Prostate gland (tissue), 2 donors: Measurements from ENCODE around the gene RYR2. TPM values are rescaled to one million over a fixed set of nuclear protein-coding genes. Genes with fewer than 3 reads are reported as not detected.

ENCODE experiments used
- DNase-seq: peaks from one replicate; pipeline ENCODE4 v3.0.0-alpha.2; 2019; ENCODE audit warnings: low spot score
- H3K27ac ChIP-seq, 2 donors: fragments of 200-600 bp; sonication (generic); 2 replicates each; pipeline ENCODE4 v1.5.1; 2017 to 2019
- H3K27me3 ChIP-seq: fragments of 200-600 bp; sonication (generic); replicated peaks from 2 replicates; pipeline ENCODE4 v1.5.1; 2019; ENCODE audit not compliant: insufficient read depth
- H3K36me3 ChIP-seq, 2 donors: fragments of 200-600 bp; sonication (generic); 1 replicate in 1 of 2; 2 replicates in 1 of 2; pipeline versions ENCODE4 v1.5.1 to v1.8.1; 2017 to 2019
- H3K4me1 ChIP-seq: fragments of 200-600 bp; sonication (generic); replicated peaks from 2 replicates; pipeline ENCODE4 v1.5.1; 2019
- H3K4me3 ChIP-seq, 2 donors: fragments of 200-600 bp; sonication (generic); 2 replicates each; pipeline ENCODE4 v1.5.1; 2017 to 2019
- H3K9me3 ChIP-seq: fragments of 200-600 bp; sonication (generic); 2 replicates; pipeline ENCODE4 v1.5.1; 2017
- CTCF ChIP-seq, 4 experiments: fragments of 200-600 bp in 2 of 4; fragments of 450-650 bp in 2 of 4; sonication (generic) in 2 of 4; IDR thresholded peaks; 1 replicate in 3 of 4; 2 replicates in 1 of 4; pipeline ENCODE4 v1.5.1; 2016 to 2019; ENCODE audit warnings: antibody characterized with exemption in 4 of 4, mild to moderate bottlenecking in 2 of 4, moderate library complexity in 2 of 4
- POLR2A ChIP-seq: fragments of 450-650 bp; IDR thresholded peaks from one replicate; pipeline ENCODE4 v1.6.1; 2016; ENCODE audit warnings: antibody characterized with exemption, mild to moderate bottlenecking
- POLR2AphosphoS5 ChIP-seq: sonication (generic); formaldehyde crosslinking; IDR thresholded peaks from one replicate; pipeline ENCODE4 v1.6.1; 2017; ENCODE audit warnings: antibody characterized with exemption
- WGBS: methylation state at CpG from one replicate; pipeline ENCODE4 v1.1.5; 2018; 5-methylcytosine and 5-hydroxymethylcytosine counted together
- intact Hi-C: fragments of 100-400 bp; cut with DNase I; formaldehyde crosslinking; loops from one replicate; pipeline ENCODE4 v1.14.2; 2022
- total RNA-seq, 2 donors: library from RNA; depleted of rRNA; stranded (reverse); fragments of >200 nt; gene quantifications; one replicate each; pipeline ENCODE4 v1.1.0, GENCODE V29; 2016

Gene RYR2
- total RNA-seq, 2 donors from 2014 or later = 2.9 to 6.7 TPM

- Histone ChIP-seq H3K27me3 (no peaks in the 10 kb centered on the region), H3K4me3 (no peak overlapping the region), H3K36me3 (no peaks in the 10 kb centered on the region), H3K9me3 (no peaks in the 10 kb centered on the region), H3K27ac (no peak overlapping the region), H3K4me1 (no peaks in the 10 kb centered on the region)
- WGBS = 83% methylated on average over 5 of the region's 5 CpGs
- no peak for DNase-seq
- no peak for TF ChIP-seq CTCF (IDR thresholded peaks at IDR 0.05)
- no peak for TF ChIP-seq POLR2A
- intact Hi-C loops = no loop called here
These were observed 696.1 kb downstream of the RYR2 start for GRCh38 chr1:237737938-237738610.

GRCh38 chr1:237740846-237741245 is 698.9 kb downstream of the RYR2 start:
- H3K4me1 ChIP-seq = no peaks in the 10 kb centered on the region
- no peak for DNase-seq
- TF ChIP-seq POLR2A (no peak), POLR2AphosphoS5 (no peak), CTCF (IDR thresholded peaks at IDR 0.05) (no peak)
- H3K27ac ChIP-seq = no peak overlapping the region
- no peaks in the 10 kb centered on the region for H3K36me3 ChIP-seq
- intact Hi-C loops = no loop called here
- no peaks in the 10 kb centered on the region for H3K27me3 ChIP-seq
- no peaks in the 10 kb centered on the region for H3K9me3 ChIP-seq
- H3K4me3 ChIP-seq = no peak overlapping the region
- 74% methylated on average over 3 of the region's 3 CpGs for WGBS

GRCh38 chr1:237745545-237745944 is 703.6 kb downstream of the RYR2 start:
- intact Hi-C loops = no loop called here
- no peak overlapping the region for H3K4me3 ChIP-seq
- H3K9me3 ChIP-seq = no peaks in the 10 kb centered on the region
- no peaks in the 10 kb centered on the region for H3K4me1 ChIP-seq
- H3K27ac ChIP-seq = no peak overlapping the region
- TF ChIP-seq CTCF (IDR thresholded peaks at IDR 0.05) = no peak
- TF ChIP-seq POLR2AphosphoS5 = no peak
- TF ChIP-seq POLR2A = no peak
- no peaks in the 10 kb centered on the region for H3K36me3 ChIP-seq
- 93% methylated on average over 4 of the region's 4 CpGs for WGBS
- H3K27me3 ChIP-seq = no peaks in the 10 kb centered on the region
- no peak for DNase-seq

- Histone ChIP-seq H3K9me3 (no peaks in the 10 kb centered on the region), H3K27me3 (no peaks in the 10 kb centered on the region), H3K27ac (no peak overlapping the region), H3K4me3 (no peak overlapping the region), H3K36me3 (no peaks in the 10 kb centered on the region), H3K4me1 (no peaks in the 10 kb centered on the region)
- DNase-seq = no peak
- WGBS = 51% methylated on average over 2 of the region's 2 CpGs
- intact Hi-C loops = no loop called here
- TF ChIP-seq CTCF (IDR thresholded peaks at IDR 0.05) (no peak), POLR2A (no peak), POLR2AphosphoS5 (no peak)
These were observed 706.4 kb downstream of the RYR2 start for GRCh38 chr1:237748171-237748960.

GRCh38 chr1:237749122-237749521 is 707.1 kb downstream of the RYR2 start:
- H3K27me3 ChIP-seq = no peaks in the 10 kb centered on the region
- 88% methylated on average over 1 of the region's 1 CpG for WGBS
- intact Hi-C loops = no loop called here

More at GRCh38 chr1:237749122-237749521, 707.1 kb downstream of the RYR2 start:
- TF ChIP-seq CTCF (IDR thresholded peaks at IDR 0.05) (no peak), POLR2AphosphoS5 (no peak), POLR2A (no peak)
- no peak overlapping the region for H3K4me3 ChIP-seq
- H3K27ac ChIP-seq = no peak overlapping the region
- H3K36me3 ChIP-seq = no peaks in the 10 kb centered on the region
- no peak for DNase-seq
- no peaks in the 10 kb centered on the region for H3K4me1 ChIP-seq
- H3K9me3 ChIP-seq = no peaks in the 10 kb centered on the region
